ENCODE results near the gene KMT2B. TPM values are rescaled to one million over a fixed set of nuclear protein-coding genes. Genes with fewer than 3 reads are reported as not detected.
A peak's percentile ranks its signal among the peaks of the same experiment; 100 is the strongest.

The KMT2B gene
- total and polyA plus RNA-seq, 9 of the 15 experiments (the other 6 are each of a cell fraction or from before 2014, with no cell fraction given), result 0.63 to 43.9 (median 8.1) TPM

- TF ChIP-seq CTCFL (IDR thresholded peaks at IDR 0.05; ENCODE audit: borderline replicate concordance, insufficient read depth, low read depth, low read length, poor library complexity, severe bottlenecking) (no peak), U2AF1 (optimal IDR thresholded peaks at IDR 0.05; ENCODE audit: low read depth, low read length) (no peak), LEF1 (IDR thresholded peaks at IDR 0.05) (peak; percentile 54), AFF1 (IDR thresholded peaks at IDR 0.05; ENCODE audit: low read depth in 1 of 2, partially characterized antibody in 2 of 2) (peak; percentile 60 to 99), SMAD4 (CRISPR knock-in tag; conservative IDR thresholded peaks at IDR 0.05) (peak; percentile 52; the same call in 1 of the 2 replicates), SAFB2 (IDR thresholded peaks at IDR 0.05; ENCODE audit: borderline replicate concordance, low read depth, low read length, severe bottlenecking) (no peak), EP400 (IDR thresholded peaks at IDR 0.05) (peak; percentile 72), THRA (IDR thresholded peaks at IDR 0.05) (no peak), FOXK2 (conservative IDR thresholded peaks at IDR 0.05 in 1 of 2, IDR thresholded peaks at IDR 0.05 in 1 of 2; ENCODE audit: low read depth in 2 of 2) (0 out of 4 replicates have a peak, but pooled peaks of 1 of the 2 experiments have one; percentile 38), FOXM1 (IDR thresholded peaks at IDR 0.05; ENCODE audit: low read depth) (peak; percentile 53), FOXM1 (CRISPR knock-in tag; IDR thresholded peaks at IDR 0.05; ENCODE audit: low read depth) (no peak), ERF (CRISPR knock-in tag; IDR thresholded peaks at IDR 0.05) (no peak), ZNF511 (CRISPR knock-in tag; IDR thresholded peaks at IDR 0.05) (0 out of 2 replicates have a peak, but pooled peaks have one; percentile 73), GABPB1 (CRISPR knock-in tag; IDR thresholded peaks at IDR 0.05) (peak; percentile 88), CREB3L1 (IDR thresholded peaks at IDR 0.05; ENCODE audit: borderline replicate concordance, low read depth) (peak; percentile 85; the same call in 1 of the 2 replicates), TAF1 (IDR thresholded peaks at IDR 0.05; ENCODE audit: control insufficient read depth, extremely low read depth, insufficient read depth, low read length, severe bottlenecking) (peak; percentile 26)
Measured at GRCh38 chr19:35757749-35758608, 40.2 kb downstream of the KMT2B start, which contains the start of gene PROSER3 (continued).

Data from K562 (cell line).